ENCODE data around the gene CXCL5. TPM values are rescaled to one million over a fixed set of nuclear protein-coding genes. Genes with fewer than 3 reads are reported as not detected.

The CXCL5 gene
- total RNA-seq, 4 donors from 2014 or later = 0.23 to 0.70 TPM; not detected in 2

DNA sequence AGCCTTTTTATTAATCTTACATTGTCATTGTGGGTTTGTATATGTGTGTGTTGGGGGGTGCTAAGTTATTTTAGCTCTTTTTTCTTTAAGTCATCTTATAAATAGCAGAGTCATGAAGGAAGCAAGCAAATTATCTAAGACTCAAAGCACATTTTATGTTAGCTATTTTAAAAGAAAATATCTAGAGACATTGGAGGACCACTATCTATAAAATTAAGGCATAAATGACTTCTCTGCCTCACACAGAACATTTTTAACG is 6.8 kb downstream of the CXCL5 start:
- Histone ChIP-seq H3K36me3 (no peaks in the 10 kb centered on the region), H3K27ac (no peak overlapping the region), H3K9me3 (no peaks in the 10 kb centered on the region), H3K4me3 (no peak overlapping the region), H3K4me1 (no peaks in the 10 kb centered on the region), H3K27me3 (peaks cover 0 to 9% (median 0%) of the 10 kb centered on the region in 4 donors)
- intact Hi-C loops (cut with DNase I) = no loop called here
- no peak for DNase-seq
- WGBS, 2 donors = 75 to 96% methylated on average over 1 of the region's 1 CpG
- TF ChIP-seq POLR2A (IDR thresholded peaks at IDR 0.05) = no peak
- TF ChIP-seq, protein P1, sequence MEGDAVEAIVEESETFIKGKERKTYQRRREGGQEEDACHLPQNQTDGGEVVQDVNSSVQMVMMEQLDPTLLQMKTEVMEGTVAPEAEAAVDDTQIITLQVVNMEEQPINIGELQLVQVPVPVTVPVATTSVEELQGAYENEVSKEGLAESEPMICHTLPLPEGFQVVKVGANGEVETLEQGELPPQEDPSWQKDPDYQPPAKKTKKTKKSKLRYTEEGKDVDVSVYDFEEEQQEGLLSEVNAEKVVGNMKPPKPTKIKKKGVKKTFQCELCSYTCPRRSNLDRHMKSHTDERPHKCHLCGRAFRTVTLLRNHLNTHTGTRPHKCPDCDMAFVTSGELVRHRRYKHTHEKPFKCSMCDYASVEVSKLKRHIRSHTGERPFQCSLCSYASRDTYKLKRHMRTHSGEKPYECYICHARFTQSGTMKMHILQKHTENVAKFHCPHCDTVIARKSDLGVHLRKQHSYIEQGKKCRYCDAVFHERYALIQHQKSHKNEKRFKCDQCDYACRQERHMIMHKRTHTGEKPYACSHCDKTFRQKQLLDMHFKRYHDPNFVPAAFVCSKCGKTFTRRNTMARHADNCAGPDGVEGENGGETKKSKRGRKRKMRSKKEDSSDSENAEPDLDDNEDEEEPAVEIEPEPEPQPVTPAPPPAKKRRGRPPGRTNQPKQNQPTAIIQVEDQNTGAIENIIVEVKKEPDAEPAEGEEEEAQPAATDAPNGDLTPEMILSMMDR (IDR thresholded peaks at IDR 0.05) = no peak

- 81 to 82% methylated on average over 9 of the region's 9 CpGs for WGBS, 2 donors
- no peak for TF ChIP-seq POLR2A (IDR thresholded peaks at IDR 0.05)
- TF ChIP-seq, protein P1 (IDR thresholded peaks at IDR 0.05) = no peak
- no peak overlapping the region for H3K27ac ChIP-seq
- H3K9me3 ChIP-seq = no peaks in the 10 kb centered on the region
- intact Hi-C loops (cut with DNase I) = no loop called here
- H3K27me3 ChIP-seq = peaks cover 0 to 9% (median 0%) of the 10 kb centered on the region in 4 donors
- H3K4me3 ChIP-seq = no peak overlapping the region
- DNase-seq = no peak
- H3K36me3 ChIP-seq = no peaks in the 10 kb centered on the region
- H3K4me1 ChIP-seq = no peaks in the 10 kb centered on the region
Measured at GRCh38 chr4:73990988-73991741, 7.3 kb downstream of the CXCL5 start.

DNA sequence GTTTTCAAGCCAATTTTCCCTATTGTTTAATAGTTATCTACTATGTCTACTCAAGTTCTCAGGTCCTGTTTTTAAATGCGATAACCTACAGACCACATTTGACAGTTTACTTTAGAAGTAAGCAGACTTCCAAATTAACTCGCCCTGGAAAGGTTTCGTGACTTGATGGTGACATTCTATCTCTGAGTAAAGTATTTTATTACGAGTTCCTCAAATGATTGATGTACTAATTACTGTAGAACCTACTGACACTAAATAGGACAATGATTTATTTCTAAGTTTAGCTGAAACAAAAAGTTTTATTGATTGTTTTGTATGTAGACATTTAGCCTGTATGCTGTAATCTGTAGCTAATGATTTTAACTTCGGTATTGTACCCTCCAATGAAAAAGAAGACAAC is 8.5 kb downstream of the CXCL5 start:
- TF ChIP-seq POLR2A (IDR thresholded peaks at IDR 0.05) = no peak
- TF ChIP-seq, protein P1 (IDR thresholded peaks at IDR 0.05) = no peak
- WGBS, 2 donors = 82% methylated on average over 5 of the region's 5 CpGs

DNA sequence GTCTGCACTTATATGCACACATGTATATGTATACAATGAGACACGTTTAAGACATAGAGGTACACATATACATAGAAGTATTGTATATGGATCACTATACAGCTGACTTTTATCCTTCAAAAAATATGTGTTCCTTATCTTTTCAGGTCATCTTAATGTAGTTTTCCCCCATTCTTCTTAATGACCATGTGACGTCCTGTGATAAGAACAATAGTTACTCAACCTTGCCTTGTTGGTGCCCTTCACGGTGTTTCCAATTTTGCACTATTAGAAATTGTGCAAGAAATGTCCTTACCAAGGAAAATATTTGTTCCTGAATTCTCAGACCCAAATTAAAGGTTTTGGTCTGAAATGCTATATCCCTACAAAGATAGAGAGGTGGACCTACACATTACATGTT is 9.4 kb downstream of the CXCL5 start:
- no peak overlapping the region for H3K27ac ChIP-seq
- 66 to 74% methylated on average over 3 of the region's 3 CpGs for WGBS, 2 donors

More for the DNA sequence above, 8.5 kb downstream of the CXCL5 start:
- Histone ChIP-seq H3K27ac (no peak overlapping the region), H3K36me3 (no peaks in the 10 kb centered on the region), H3K4me3 (no peak overlapping the region), H3K4me1 (no peaks in the 10 kb centered on the region), H3K9me3 (no peaks in the 10 kb centered on the region), H3K27me3 (peaks cover 0 to 9% (median 0%) of the 10 kb centered on the region in 4 donors)
- DNase-seq = no peak
- intact Hi-C loops (cut with DNase I) = no loop called here

DNA sequence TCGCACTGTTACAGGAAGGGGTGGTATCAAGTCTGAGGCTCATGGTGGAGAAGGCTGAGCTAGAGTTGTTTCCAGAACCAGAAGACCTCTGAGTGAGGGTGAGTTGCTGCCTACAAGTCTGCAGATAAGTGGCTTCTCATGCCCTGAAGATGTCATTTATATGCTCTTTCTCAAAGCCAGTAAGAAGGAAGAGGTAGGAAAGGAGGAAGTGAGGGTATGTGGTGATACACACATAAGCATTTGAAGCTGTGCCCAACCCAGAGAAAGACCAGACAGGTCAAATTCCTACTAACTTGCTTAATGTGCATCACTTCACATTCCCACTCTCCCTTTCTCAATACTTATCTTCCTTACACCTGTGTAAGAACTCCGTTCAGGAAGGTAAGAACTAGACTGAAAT is 10.4 kb downstream of the CXCL5 start, which contains the start of gene PPBP:
Gene PPBP (minus strand): TSS at position 130 of the 400 bp plus-strand sequence. CDS start 87 bp downstream, at position 43.
- H3K36me3 ChIP-seq = no peaks in the 10 kb centered on the region
- TF ChIP-seq, protein P1 (IDR thresholded peaks at IDR 0.05) = no peak
- 63 to 82% methylated on average over 2 of the region's 2 CpGs for WGBS, 2 donors
- H3K4me1 ChIP-seq = no peaks in the 10 kb centered on the region
- no peak within 1 kb of the TSS for H3K27ac ChIP-seq
- H3K27me3 ChIP-seq = peaks cover 0 to 11% (median 0%) of the 10 kb centered on the region in 4 donors
- intact Hi-C loops (cut with DNase I) = no loop called here
- DNase-seq = no peak
- no peaks in the 10 kb centered on the region for H3K9me3 ChIP-seq
- no peak within 1 kb of the TSS for H3K4me3 ChIP-seq

More for the DNA sequence above, 9.4 kb downstream of the CXCL5 start:
- intact Hi-C loops (cut with DNase I) = no loop called here
- no peaks in the 10 kb centered on the region for H3K4me1 ChIP-seq
- H3K4me3 ChIP-seq = no peak overlapping the region
- H3K27me3 ChIP-seq = peaks cover 0 to 9% (median 0%) of the 10 kb centered on the region in 4 donors
- TF ChIP-seq, protein P1 (IDR thresholded peaks at IDR 0.05) = no peak
- TF ChIP-seq POLR2A (IDR thresholded peaks at IDR 0.05) = no peak
- no peaks in the 10 kb centered on the region for H3K9me3 ChIP-seq
- no peak for DNase-seq
- no peaks in the 10 kb centered on the region for H3K36me3 ChIP-seq
